ENCODE data around the gene MYORG.

DNA sequence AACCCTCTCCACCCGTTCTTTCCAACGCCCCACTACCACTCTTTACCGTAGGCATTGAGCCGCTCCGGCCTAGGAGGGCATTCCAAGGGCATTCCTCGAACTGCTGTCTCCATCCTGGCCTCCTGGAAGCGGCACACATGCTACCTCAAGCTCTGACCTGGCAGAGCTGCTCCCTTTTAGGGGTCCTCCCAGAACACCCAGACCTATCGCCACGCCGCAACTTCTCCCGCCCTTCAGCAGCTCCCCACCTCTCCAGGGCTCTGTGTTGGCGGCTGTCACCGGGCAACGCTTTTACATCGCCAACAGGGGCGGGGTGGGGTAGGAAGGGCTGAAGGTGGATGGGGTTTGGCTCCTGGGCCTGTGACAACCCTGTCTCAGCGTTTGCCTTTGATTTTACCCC is 4.6 kb upstream of the MYORG start:
- TF ChIP-seq, protein P1, sequence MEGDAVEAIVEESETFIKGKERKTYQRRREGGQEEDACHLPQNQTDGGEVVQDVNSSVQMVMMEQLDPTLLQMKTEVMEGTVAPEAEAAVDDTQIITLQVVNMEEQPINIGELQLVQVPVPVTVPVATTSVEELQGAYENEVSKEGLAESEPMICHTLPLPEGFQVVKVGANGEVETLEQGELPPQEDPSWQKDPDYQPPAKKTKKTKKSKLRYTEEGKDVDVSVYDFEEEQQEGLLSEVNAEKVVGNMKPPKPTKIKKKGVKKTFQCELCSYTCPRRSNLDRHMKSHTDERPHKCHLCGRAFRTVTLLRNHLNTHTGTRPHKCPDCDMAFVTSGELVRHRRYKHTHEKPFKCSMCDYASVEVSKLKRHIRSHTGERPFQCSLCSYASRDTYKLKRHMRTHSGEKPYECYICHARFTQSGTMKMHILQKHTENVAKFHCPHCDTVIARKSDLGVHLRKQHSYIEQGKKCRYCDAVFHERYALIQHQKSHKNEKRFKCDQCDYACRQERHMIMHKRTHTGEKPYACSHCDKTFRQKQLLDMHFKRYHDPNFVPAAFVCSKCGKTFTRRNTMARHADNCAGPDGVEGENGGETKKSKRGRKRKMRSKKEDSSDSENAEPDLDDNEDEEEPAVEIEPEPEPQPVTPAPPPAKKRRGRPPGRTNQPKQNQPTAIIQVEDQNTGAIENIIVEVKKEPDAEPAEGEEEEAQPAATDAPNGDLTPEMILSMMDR (IDR thresholded peaks at IDR 0.05; ENCODE audit: poor library complexity): no peak
- TF ChIP-seq EZH2 (IDR thresholded peaks at IDR 0.05; ENCODE audit: borderline replicate concordance): no peak
